H1 (cell line): ENCODE results near the gene SHQ1. TPM values are rescaled to one million over a fixed set of nuclear protein-coding genes. Genes with fewer than 3 reads are reported as not detected.

Source experiments
- CTCF ChIA-PET: fragments of 300-600 bp; sonication (Branson Sonifier 250); formaldehyde crosslinking; loops from one replicate; lab custom pipeline; 2021; ENCODE audit not compliant: partially characterized antibody; lab: Charles Lee
- POLR2A ChIA-PET: fragments of 300-600 bp; sonication (Branson Sonifier 250); formaldehyde crosslinking; loops from one replicate; lab custom pipeline; 2021; ENCODE audit warnings: inconsistent platforms; ENCODE audit not compliant: partially characterized antibody; lab: Charles Lee
- DNase-seq, 2 experiments: peaks; one replicate each; pipeline versions ENCODE4 v3.0.0 to v3.0.0-alpha.2; 2010 to 2022; ENCODE audit warnings: low spot score in 2 of 2, low read depth in 1 of 2, mixed read lengths in 1 of 2
- FAIRE-seq: peaks from 2 replicates; lab custom pipeline; 2011; peaks lifted over from hg19 to GRCh38; lab: Jason Lieb, UNC
- H2AFZ ChIP-seq: 2 replicates; pipeline ENCODE4 v1.8.1; 2012; ENCODE audit warnings: low read length, inconsistent platforms
- H2AK5ac ChIP-seq: 2 replicates; pipeline ENCODE4 v1.6.1; 2013; ENCODE audit warnings: low read depth, low read length
- H2BK120ac ChIP-seq: replicated peaks from 2 replicates; pipeline ENCODE3; 2013; ENCODE audit warnings: low read depth, low read length, inconsistent platforms
- H2BK12ac ChIP-seq: 2 replicates; pipeline ENCODE4 v1.6.1; 2013; ENCODE audit warnings: low read depth, low read length
- H2BK15ac ChIP-seq: 2 replicates; pipeline ENCODE4 v1.6.1; 2013; ENCODE audit warnings: low read length
- H2BK20ac ChIP-seq: 2 replicates; pipeline ENCODE4 v1.6.1; 2013; ENCODE audit warnings: low read length
- H2BK5ac ChIP-seq: 2 replicates; pipeline ENCODE4 v1.6.1; 2013; ENCODE audit warnings: low read depth, low read length
- H3K14ac ChIP-seq: 2 replicates; pipeline ENCODE4 v1.6.1; 2013; ENCODE audit warnings: inconsistent platforms; ENCODE audit not compliant: insufficient read length
- H3K18ac ChIP-seq: 2 replicates; pipeline ENCODE4 v1.6.1; 2013; ENCODE audit warnings: low read length; ENCODE audit errors: extremely low read depth
- H3K23ac ChIP-seq: 2 replicates; pipeline ENCODE4 v1.6.1; 2013; ENCODE audit warnings: inconsistent platforms; ENCODE audit not compliant: insufficient read length
- H3K23me2 ChIP-seq: 2 replicates; pipeline ENCODE4 v1.6.1; 2013; ENCODE audit warnings: low read depth, low read length
- H3K27ac ChIP-seq: 2 replicates; pipeline ENCODE4 v1.6.1; 2011; ENCODE audit warnings: low read depth, low read length, inconsistent platforms
- H3K27me3 ChIP-seq, 4 experiments: replicated peaks in 1 of 4; 1 replicate in 1 of 4; 2 replicates in 3 of 4; pipeline versions ENCODE4 v1.6.1 to v1.8.1; 2011 to 2013; ENCODE audit warnings: low read length in 3 of 4, mild to moderate bottlenecking in 3 of 4, inconsistent platforms in 2 of 4, mixed read lengths in 2 of 4, moderate library complexity in 1 of 4; ENCODE audit not compliant: control insufficient read depth in 3 of 4, insufficient read depth in 3 of 4; ENCODE audit errors: extremely low read depth in 1 of 4
- H3K36me3 ChIP-seq, 4 experiments: 2 replicates each; pipeline versions ENCODE4 v1.6.1 to v1.8.1; 2011 to 2013; ENCODE audit warnings: mild to moderate bottlenecking in 4 of 4, low read length in 3 of 4, moderate library complexity in 2 of 4, control low read depth in 1 of 4, inconsistent platforms in 1 of 4; ENCODE audit not compliant: insufficient read depth in 4 of 4, control insufficient read depth in 2 of 4
- H3K4ac ChIP-seq: replicated peaks from 2 replicates; pipeline ENCODE3; 2013; ENCODE audit warnings: low read length, low read depth, mixed read lengths, inconsistent platforms; ENCODE audit not compliant: insufficient read length
- H3K4me1 ChIP-seq, 4 experiments: replicated peaks in 1 of 4; 1 replicate in 1 of 4; 2 replicates in 3 of 4; pipeline versions ENCODE4 v1.6.1 to v1.8.1; 2011 to 2013; ENCODE audit warnings: low read length in 3 of 4, inconsistent platforms in 2 of 4, mixed read lengths in 1 of 4; ENCODE audit not compliant: insufficient read depth in 4 of 4, control insufficient read depth in 3 of 4
- H3K4me2 ChIP-seq, 2 experiments: 2 replicates each; pipeline versions ENCODE4 v1.6.1 to v1.8.1; 2011 to 2013; ENCODE audit warnings: low read depth in 2 of 2, low read length in 2 of 2, control low read depth in 1 of 2, inconsistent platforms in 1 of 2, mild to moderate bottlenecking in 1 of 2; ENCODE audit not compliant: insufficient read depth in 1 of 2
- H3K4me3 ChIP-seq, 4 experiments: fragments of 200-600, 300-600 bp in 1 of 4; sonication (generic), shearing (Covaris generic), sonication (Bioruptor Twin) in 1 of 4; 2 replicates each; pipeline versions ENCODE4 v1.5.1 to v1.8.1; 2011 to 2016; ENCODE audit warnings: low read length in 4 of 4, low read depth in 3 of 4, control low read depth in 2 of 4, inconsistent platforms in 2 of 4, mild to moderate bottlenecking in 2 of 4, mixed read lengths in 1 of 4, moderate library complexity in 1 of 4; ENCODE audit not compliant: insufficient read depth in 2 of 4; ENCODE audit errors: extremely low read depth in 1 of 4
- H3K56ac ChIP-seq: replicated peaks from 2 replicates; pipeline ENCODE3; 2013; ENCODE audit warnings: low read depth, mild to moderate bottlenecking, mixed read lengths, low read length, inconsistent platforms; ENCODE audit not compliant: insufficient read length
- H3K79me1 ChIP-seq: 2 replicates; pipeline ENCODE4 v1.6.1; 2013; ENCODE audit warnings: low read depth, low read length, control low read depth
- H3K79me2 ChIP-seq, 2 experiments: 2 replicates each; pipeline versions ENCODE4 v1.6.1 to v1.8.1; 2012 to 2013; ENCODE audit warnings: low read length in 2 of 2, mild to moderate bottlenecking in 2 of 2, inconsistent platforms in 1 of 2; ENCODE audit not compliant: insufficient read depth in 2 of 2, control insufficient read depth in 1 of 2
- H3K9ac ChIP-seq, 4 experiments: replicated peaks in 1 of 4; 1 replicate in 1 of 4; 2 replicates in 3 of 4; pipeline versions ENCODE4 v1.6.1 to v1.8.1; 2011 to 2013; ENCODE audit warnings: low read depth in 3 of 4, low read length in 3 of 4, control low read depth in 2 of 4, mild to moderate bottlenecking in 2 of 4, moderate library complexity in 2 of 4, inconsistent platforms in 1 of 4; ENCODE audit errors: extremely low read depth in 1 of 4
- H3K9me3 ChIP-seq, 2 experiments: 2 replicates each; pipeline versions ENCODE4 v1.6.1 to v1.8.1; 2012 to 2013; ENCODE audit warnings: mild to moderate bottlenecking in 2 of 2, moderate library complexity in 2 of 2, control low read depth in 1 of 2, inconsistent platforms in 1 of 2, low read depth in 1 of 2, low read length in 1 of 2, mixed read lengths in 1 of 2; ENCODE audit not compliant: insufficient read depth in 2 of 2
- H4K20me1 ChIP-seq, 2 experiments: replicated peaks in 1 of 2; 2 replicates each; pipeline versions ENCODE3 to v1.8.1; 2011 to 2013; ENCODE audit warnings: inconsistent platforms in 2 of 2, low read length in 2 of 2, mild to moderate bottlenecking in 1 of 2; ENCODE audit not compliant: insufficient read depth in 2 of 2, control insufficient read depth in 1 of 2
- H4K5ac ChIP-seq: 2 replicates; pipeline ENCODE4 v1.6.1; 2013; ENCODE audit warnings: low read length, low read depth, mixed read lengths, inconsistent platforms; ENCODE audit not compliant: insufficient read length
- H4K8ac ChIP-seq: 2 replicates; pipeline ENCODE4 v1.8.0; 2013; ENCODE audit warnings: mild to moderate bottlenecking, moderate library complexity, low read length, inconsistent platforms; ENCODE audit not compliant: insufficient read depth; ENCODE audit errors: extremely low read depth
- H4K91ac ChIP-seq: replicated peaks from 2 replicates; pipeline ENCODE3; 2013; ENCODE audit warnings: low read length, mixed read lengths, inconsistent platforms; ENCODE audit not compliant: insufficient read length
- ATF2 ChIP-seq: IDR thresholded peaks from 2 replicates; pipeline ENCODE4 v1.6.1; 2012; ENCODE audit warnings: low read length, inconsistent platforms
- GABPA ChIP-seq: IDR thresholded peaks from 2 replicates; pipeline ENCODE4 v1.6.1; 2011; ENCODE audit warnings: mild to moderate bottlenecking, low read length, moderate library complexity, borderline replicate concordance; ENCODE audit not compliant: insufficient read depth
- NANOG ChIP-seq: IDR thresholded peaks from 2 replicates; pipeline ENCODE4 v1.6.1; 2011; ENCODE audit warnings: low read length, low read depth, mild to moderate bottlenecking, inconsistent platforms; ENCODE audit not compliant: insufficient read depth, poor library complexity, severe bottlenecking
- POLR2A ChIP-seq, 2 experiments: IDR thresholded peaks; 1 replicate in 1 of 2; 2 replicates in 1 of 2; pipeline ENCODE4 v1.6.1; 2011; ENCODE audit warnings: low read depth in 2 of 2, low read length in 2 of 2, mild to moderate bottlenecking in 2 of 2; ENCODE audit errors: control extremely low read depth in 1 of 2
- SIRT6 ChIP-seq: IDR thresholded peaks from one replicate; pipeline ENCODE4 v1.7.1; 2012; ENCODE audit warnings: low read length, inconsistent platforms
- SP4 ChIP-seq: IDR thresholded peaks from 2 replicates; pipeline ENCODE4 v1.6.1; 2012; ENCODE audit warnings: low read length, inconsistent platforms
- TBP ChIP-seq: IDR thresholded peaks from 2 replicates; pipeline ENCODE4 v1.6.1; 2011; ENCODE audit warnings: low read depth, low read length, improper control_type of control experiment
- WGBS, 2 experiments: shearing (Covaris generic) in 1 of 2; methylation state at CpG; one replicate each; pipeline versions ENCODE4 v1.1.6 to v1.1.7; 2013 to 2015; ENCODE audit warnings: low lambda C conversion rate in 2 of 2, mixed read lengths in 2 of 2, inconsistent platforms in 1 of 2, low coverage in 1 of 2, missing lambda C conversion rate in 1 of 2; ENCODE audit not compliant: insufficient replicate concordance in 2 of 2, insufficient coverage in 1 of 2, insufficient read length in 1 of 2; ENCODE audit errors: extremely low coverage in 1 of 2, missing lambda C conversion rate in 1 of 2; 5-methylcytosine and 5-hydroxymethylcytosine counted together
- polyA plus RNA-seq, 7 experiments: library from polyadenylated mRNA; depleted of rRNA in 3 of 7; stranded (reverse) in 5 of 7; unstranded in 2 of 7; fragments of >200 nt in 5 of 7; fragments of 200-250 nt in 2 of 7; gene quantifications; 1 replicate in 5 of 7; 2 replicates in 1 of 7; 4 replicates in 1 of 7; pipeline versions ENCODE4 v1.2.1 to v1.2.3, GENCODE V29; 2011 to 2013; ENCODE audit warnings: missing spikeins in 2 of 7, mixed read lengths in 2 of 7
- total RNA-seq: library from RNA; stranded (reverse); fragmentation: NEBNext Ultra II Directional; extraction: Animal tissue kit (Norgen Biotek cat#: 25700); gene quantifications from 2 replicates; pipeline ENCODE4 v1.2.1, GENCODE V29; 2021

SHQ1 gene
- total and polyA plus RNA-seq, 2 of the 8 experiments (the other 6 are each of a cell fraction or from before 2014, with no cell fraction given): 10.7 to 34.4 TPM

- Histone ChIP-seq H3K9ac (no peak overlapping the region), H4K5ac (no peak overlapping the region), H3K4me3 (peak overlapping the region in 1 of 4 experiments; percentile 75; a peak in 2 of 8 replicates), H3K56ac (no peak overlapping the region), H3K79me2 (no peaks in the 10 kb centered on the region), H3K9me3 (no peaks in the 10 kb centered on the region), H2AK5ac (no peak overlapping the region), H2BK120ac (no peak overlapping the region), H3K18ac (no peak overlapping the region), H2BK15ac (0 out of 2 replicates have a peak overlapping the region, but pooled peaks have one; percentile 24), H2BK20ac (no peak overlapping the region), H4K8ac (no peak overlapping the region), H4K91ac (no peak overlapping the region), H3K4me1 (peaks cover 2 to 8% (median 6%) of the 10 kb centered on the region in 4 experiments; a peak in 6 of 7 replicates), H2BK12ac (no peak overlapping the region), H3K79me1 (no peaks in the 10 kb centered on the region), H3K4ac (no peak overlapping the region), H3K27ac (no peak overlapping the region), H3K14ac (no peak overlapping the region), H4K20me1 (peaks cover 0 to 2% of the 10 kb centered on the region in 2 experiments), H3K36me3 (no peaks in the 10 kb centered on the region), H3K4me2 (peak overlapping the region; percentile 77 to 81; a peak in 3 of 4 replicates), H2AFZ (no peak overlapping the region), H3K23me2 (peaks cover 6% of the 10 kb centered on the region), H3K23ac (no peak overlapping the region), H3K27me3 (peaks cover 0 to 37% (median 18%) of the 10 kb centered on the region in 4 experiments; a peak in 5 of 7 replicates), H2BK5ac (no peak overlapping the region)
- TF ChIP-seq SP4 (no peak), ATF2 (no peak), SIRT6 (no peak), TBP (no peak), NANOG (no peak), POLR2A (IDR thresholded peaks at IDR 0.05; ENCODE audit: control extremely low read depth in 1 of 2, low read depth in 2 of 2, low read length in 2 of 2) (no peak), GABPA (no peak)
- ChIA-PET CTCF (interaction anchor here (0.8 to 3.3 kb wide), 7 partner anchors 13 to 613 kb away, joined by 3 to 7 read pairs (median 3); no protein-coding TSS in a partner anchor), POLR2A (no interaction called here)
- FAIRE-seq: no peak
- 81 to 100% methylated on average over 1 to 13 of the region's 13 CpGs for WGBS, 2 experiments
- no peak for DNase-seq
Observed at GRCh38 chr3:72889310-72890165, 41.3 kb upstream of the SHQ1 start.
